GM19025 (cell line): ENCODE measurements around the gene SLC38A7.
A peak's percentile ranks its signal among the peaks of the same experiment; 100 is the strongest.
"Not testable (repeated sequence)": the region's sequence is repeated elsewhere in the genome, so short reads cannot be mapped to it uniquely, and the experiment has no call there.

Experiments used
- ATAC-seq: cut with Tn5 transposase; IDR thresholded peaks from one replicate; pipeline ENCODE4 v1.9.1; 2021; ENCODE audit warnings: mild to moderate bottlenecking, low read depth, moderate library complexity; ENCODE audit not compliant: unreplicated experiment

SLC38A7 gene

DNA sequence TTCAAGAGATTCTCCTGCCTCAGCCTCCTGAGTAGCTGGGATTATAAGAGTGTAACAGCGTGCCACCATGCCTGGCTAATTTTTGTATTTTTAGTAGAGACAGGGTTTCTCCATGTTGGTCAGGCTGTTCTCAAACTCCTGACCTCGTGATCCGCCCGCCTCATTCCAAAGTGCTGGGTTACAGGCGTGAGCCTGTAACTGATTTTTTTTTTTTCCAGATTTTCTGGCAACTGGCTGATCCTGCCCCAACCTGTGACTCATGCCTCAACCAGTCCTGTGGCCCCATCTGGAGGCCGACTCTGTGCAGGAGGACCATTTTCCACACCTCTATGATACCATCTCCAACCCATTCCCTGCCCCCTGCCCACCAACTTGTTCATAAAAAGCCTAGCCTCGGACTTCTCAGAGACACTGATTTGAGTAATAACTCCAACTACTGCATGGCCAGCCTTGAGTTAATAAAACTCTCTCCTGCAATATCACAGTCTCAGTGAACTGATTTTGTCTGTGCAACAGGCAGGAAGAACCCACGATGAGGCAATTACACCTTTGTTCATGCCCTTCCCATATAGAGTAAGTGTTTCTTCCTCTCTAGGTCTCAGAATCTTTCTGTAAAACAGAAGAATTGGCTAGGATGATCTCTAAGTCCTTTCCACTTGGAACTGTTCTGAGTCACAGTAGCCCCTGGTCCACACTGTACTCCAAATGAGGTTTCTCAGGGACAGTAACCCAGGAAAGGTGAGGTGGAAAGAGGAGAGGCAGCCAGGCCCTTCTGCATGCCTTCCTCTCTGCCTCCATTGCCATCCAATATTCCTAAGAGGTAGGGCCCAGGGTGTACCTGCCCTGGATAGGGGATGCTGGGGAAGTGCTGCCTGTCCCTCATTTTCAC, 46.2 kb downstream of the SLC38A7 start:
- no peak for ATAC-seq

DNA sequence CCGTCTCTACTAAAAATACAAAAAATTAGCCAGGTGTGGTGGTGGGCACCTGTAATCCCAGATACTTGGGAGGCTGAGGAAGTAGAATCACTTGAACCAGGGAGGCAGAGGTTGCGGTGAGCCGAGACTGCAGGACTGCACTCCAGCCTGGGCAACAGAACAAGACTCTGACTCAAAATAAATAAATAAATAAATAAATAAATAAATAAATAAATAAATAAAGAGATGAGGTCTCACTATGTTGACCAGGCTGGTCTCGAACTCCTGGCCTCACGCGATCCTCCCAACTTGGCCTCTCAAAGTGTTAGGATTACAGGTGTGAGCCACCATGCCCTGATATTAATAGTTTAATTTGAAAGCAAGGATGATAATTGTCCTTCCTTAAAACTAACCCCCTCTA, 47.5 kb downstream of the SLC38A7 start:
- ATAC-seq: not testable (repeated sequence)

DNA sequence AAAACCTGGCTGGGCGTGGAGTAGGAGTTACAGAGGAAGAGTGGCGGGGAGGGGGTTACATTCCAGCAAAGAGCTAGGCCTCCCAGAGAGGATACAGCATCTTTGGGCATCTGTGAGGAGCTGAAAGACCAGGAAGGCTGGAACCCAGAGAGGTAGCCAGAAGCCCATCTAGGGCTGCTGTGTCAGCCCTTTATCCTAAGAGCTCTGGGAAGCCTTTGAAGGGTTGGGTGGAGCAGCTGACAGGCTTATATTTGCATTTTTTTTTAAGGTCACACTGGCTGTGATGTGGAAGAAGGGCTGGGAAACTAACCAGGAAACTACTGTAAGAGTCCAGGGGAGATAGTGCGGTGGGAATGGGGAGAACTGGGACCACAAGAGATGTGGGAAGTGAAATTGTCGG, 48.1 kb downstream of the SLC38A7 start:
- no peak for ATAC-seq

DNA sequence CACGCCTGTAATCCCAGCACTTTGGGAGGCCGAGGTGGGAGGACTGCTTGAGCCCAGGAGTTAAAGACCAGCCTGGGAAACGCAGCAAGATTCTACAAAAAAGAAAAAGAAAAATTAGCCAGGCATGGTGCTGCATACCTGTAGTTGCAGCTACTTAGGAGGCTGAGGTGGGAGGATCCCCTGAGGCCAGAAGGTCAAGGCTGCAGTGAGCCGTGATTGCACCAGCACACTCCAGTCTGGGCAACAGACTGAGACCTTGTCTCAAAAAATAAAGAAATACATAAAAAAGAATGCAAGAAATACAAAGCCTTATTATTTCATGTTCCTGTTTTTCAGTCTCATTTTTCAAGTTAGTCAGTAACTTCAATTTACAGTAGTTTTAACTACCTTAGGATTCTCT, 49.1 kb downstream of the SLC38A7 start:
- no peak for ATAC-seq

DNA sequence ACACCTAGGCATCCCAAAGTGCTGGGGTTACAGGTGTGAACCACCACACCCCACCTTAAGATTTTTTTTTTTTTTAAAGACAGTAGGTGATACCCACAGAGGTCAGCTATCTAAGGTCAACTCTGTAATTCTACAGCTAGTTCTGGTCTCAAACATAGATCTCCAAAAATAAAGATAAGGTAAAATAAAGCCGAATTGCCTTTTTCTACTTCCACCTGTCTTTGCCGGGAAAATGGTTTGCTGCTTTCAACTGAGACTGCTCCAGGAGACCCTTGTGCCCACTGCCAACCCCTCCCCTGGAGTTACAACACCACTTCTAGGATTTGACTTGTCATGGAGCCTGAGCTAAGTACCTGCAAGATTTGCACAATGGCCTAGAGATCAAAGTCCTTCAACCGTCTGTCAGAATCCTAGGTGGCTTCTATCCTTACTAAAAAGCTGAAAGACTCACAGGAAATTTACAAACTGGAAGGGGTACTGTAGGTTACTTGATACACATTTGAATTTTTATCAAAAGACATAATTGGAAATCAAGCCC, 50.2 kb downstream of the SLC38A7 start:
- no peak for ATAC-seq

DNA sequence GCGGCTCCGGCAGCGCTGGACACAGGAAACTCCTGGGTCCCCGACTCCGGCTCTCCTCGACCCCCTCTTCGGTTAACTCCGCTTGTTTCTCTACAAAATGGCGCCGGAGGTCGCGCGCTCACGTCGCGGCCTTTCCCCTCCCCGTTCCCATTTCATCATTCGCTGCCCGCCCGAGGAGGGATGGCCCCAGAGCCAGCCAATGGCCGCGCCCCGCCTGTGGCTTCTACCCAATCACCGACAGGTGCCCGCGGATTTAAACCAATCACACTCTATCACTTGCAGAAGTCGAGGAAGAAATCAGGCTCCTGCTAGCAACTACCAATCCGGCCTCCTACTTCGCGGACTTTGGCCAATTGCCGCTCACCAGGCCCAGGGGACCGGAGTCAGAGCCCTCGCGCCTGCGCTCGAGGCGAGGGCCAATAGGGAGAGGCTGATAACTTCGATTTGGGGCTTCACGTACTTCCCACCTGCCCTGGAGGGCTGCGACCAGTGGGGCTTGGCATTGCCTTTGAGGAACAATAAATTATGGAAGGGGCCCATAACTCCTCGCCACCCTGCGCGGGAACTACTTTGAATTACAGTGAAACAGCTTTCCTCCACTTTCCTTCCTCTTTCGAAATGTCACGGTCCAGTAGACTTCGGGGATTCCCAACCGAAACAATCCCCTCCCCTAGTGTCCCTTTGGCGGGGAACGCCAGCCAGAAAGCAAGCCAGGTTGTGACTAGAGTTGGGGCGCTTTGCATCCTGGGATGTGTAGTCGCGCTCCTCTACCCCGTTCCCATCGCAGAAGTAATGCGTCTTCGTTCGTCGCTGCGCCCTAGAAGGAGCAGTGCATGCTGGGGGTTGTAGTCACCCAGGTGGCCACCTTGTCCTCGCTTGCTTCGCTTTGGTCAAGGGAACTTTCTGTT, 54.6 kb downstream of the SLC38A7 start, which contains the start of gene CNOT1:
Gene CNOT1 (minus strand): TSS at position 94 of the 908 bp plus-strand sequence. CDS start 30,489 bp downstream, outside the sequence.
- peak; percentile 81 for ATAC-seq

DNA sequence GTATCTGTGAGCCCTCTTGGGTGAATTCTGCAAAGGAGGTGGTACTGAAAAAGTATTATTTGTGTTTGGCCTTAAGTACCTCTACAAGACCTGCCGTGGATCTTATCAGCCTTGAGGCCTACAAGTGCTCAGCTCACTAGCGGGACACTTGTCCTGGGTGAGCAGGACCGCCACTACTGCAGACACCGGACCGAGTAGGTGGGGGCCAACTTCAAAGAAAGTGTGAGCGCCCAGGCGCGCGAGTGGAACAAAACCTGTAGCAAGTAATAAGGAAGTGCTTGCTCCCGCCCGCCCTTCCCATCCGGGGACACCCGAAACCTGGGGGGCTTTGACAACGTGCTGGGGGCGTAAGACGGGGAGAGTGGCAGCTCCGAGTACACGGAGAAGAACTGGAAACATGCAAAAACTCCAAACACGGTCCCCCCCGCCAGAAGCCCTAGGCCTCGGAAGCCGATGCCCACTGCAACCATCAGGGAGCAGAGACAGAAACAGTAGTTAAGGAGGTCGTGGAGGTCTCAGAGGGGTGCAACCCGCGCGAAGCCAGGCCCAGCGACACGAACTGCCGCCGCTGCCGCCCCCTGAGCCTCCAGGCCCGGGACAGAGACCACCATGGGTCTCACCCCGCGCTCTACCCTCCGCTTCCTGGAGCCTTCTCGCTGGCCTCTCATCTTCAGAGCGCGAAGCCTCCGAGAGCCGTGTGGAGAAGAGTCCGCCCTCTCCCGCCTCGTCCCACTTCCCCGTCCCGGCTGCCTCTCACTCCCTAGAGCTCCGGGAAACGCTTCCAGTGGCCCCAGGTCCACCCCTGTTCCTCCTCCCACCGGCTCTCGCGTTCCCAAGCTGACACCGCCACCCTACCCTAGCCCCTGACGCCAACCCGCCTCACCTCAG, 55.5 kb downstream of the SLC38A7 start:
- peak; percentile 0 for ATAC-seq

DNA sequence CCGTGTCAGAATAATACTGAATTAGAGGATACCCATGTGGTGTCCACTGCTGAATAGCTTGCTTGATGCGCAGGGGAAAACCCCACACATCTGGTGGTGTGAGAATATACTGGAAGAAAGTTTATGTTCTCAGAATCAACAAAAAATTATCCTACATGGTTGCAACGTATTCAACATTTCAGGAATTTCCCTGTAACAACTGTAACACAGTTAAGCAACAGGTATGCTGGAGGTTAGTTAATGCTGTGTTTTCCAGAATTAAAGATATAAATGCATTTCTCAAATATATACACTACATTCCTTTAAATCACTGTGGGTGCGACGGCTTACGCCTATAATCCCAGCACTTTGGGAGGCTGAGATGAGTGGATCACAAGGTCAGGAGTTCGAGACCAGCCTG, 60.4 kb downstream of the SLC38A7 start:
- ATAC-seq: no peak

DNA sequence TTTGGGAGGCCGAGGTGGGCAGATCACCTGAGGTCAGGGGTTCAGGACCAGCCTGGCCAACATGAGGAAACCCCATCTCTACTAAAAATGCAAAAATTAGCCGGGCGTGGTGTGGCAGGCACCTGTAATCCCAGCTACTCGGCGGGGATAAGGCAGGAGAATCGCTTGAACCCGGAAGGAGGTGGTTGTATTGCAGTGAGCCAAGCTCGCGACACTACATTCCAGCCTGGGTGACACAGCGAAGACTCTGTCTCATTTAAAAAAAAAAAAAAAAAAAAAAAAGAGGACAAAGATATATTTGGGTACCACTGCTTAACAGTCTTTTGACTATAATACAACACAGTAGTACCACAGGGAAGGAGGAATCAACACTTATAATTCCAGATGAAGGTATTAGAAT, 64.2 kb downstream of the SLC38A7 start:
- ATAC-seq: no peak

DNA sequence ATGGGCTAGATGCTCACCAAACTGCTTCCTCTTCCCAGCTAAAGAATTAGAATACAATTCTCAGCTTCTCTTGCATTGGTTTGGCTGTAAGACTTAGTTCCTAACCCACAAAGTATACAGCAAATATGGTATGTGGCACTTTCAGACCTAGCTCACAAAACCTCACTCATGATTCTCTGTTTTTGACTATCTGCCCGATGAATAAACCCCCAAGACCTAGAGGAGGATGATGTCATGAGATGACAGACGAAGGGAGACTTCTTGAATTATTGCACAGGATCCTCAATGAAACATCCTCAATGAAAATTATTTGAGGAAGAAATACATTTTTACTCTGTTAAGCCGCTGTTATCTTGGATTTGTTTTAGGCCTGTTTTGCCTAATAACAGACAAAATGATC, 69.3 kb downstream of the SLC38A7 start:
- no peak for ATAC-seq
